22Rv1 (cell line): ENCODE results near the gene CALHM1.

ENCODE experiments used
- ZFX ChIP-seq: fragments of 450-650 bp; IDR thresholded peaks from 2 replicates; pipeline ENCODE4 v1.6.1; 2017; ENCODE audit warnings: antibody characterized with exemption, borderline replicate concordance
- TF ChIP-seq, protein P1 (sequence below): fragments of 450-650 bp; IDR thresholded peaks from 2 replicates; pipeline ENCODE4 v1.5.1; 2017; ENCODE audit warnings: mild to moderate bottlenecking

DNA sequence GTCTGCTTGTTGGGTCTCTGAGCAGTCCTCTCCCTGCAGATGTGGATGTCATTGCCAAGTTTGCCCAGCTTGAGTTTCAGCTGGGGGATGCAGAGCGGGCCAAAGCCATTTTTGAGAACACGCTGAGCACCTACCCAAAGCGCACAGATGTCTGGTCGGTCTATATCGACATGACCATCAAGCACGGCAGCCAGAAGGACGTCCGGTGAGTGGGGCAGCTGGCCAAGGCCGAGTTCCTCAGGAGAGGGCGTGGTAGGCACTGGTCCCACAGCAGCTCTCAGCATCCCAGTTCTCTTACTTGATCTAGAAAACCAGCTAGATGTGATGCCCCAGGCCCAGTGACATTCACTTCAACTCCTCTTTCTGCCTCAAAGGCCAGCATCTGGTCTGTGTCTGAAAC lies 14.2 kb downstream of the CALHM1 start:
- TF ChIP-seq, protein P1, sequence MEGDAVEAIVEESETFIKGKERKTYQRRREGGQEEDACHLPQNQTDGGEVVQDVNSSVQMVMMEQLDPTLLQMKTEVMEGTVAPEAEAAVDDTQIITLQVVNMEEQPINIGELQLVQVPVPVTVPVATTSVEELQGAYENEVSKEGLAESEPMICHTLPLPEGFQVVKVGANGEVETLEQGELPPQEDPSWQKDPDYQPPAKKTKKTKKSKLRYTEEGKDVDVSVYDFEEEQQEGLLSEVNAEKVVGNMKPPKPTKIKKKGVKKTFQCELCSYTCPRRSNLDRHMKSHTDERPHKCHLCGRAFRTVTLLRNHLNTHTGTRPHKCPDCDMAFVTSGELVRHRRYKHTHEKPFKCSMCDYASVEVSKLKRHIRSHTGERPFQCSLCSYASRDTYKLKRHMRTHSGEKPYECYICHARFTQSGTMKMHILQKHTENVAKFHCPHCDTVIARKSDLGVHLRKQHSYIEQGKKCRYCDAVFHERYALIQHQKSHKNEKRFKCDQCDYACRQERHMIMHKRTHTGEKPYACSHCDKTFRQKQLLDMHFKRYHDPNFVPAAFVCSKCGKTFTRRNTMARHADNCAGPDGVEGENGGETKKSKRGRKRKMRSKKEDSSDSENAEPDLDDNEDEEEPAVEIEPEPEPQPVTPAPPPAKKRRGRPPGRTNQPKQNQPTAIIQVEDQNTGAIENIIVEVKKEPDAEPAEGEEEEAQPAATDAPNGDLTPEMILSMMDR = no peak
- TF ChIP-seq ZFX = no peak
